RKO (cell line): ENCODE results near the gene EBLN2.

Source experiments
- DNase-seq: peaks from one replicate; pipeline ENCODE4 v3.0.0-alpha.2; 2016; ENCODE audit warnings: low spot score

Gene EBLN2

GRCh38 chr3:73107676-73108187 is 46.3 kb downstream of the EBLN2 start:
- no peak for DNase-seq

GRCh38 chr3:73108750-73109149 is 47.3 kb downstream of the EBLN2 start:
- DNase-seq: no peak

DNA sequence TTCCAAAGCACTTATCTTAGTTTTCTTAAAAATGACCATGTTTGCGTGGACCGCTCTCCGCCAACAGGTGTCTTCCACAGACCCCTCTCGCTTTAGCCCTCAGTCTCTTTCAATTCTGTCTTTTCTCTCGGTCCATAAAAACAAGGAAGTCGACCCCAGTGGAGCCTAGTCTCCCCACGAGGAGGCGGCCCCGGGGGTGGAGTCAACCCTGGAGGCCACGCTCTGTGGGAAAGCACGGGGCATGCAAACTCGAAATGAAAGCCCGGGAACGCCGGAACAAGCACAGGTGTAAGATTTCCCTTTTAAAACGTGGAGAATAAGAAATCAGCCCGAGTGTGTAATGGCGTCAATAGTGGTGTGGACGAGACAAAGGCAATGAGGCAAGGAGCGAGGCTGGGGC is 49.1 kb downstream of the EBLN2 start:
- no peak for DNase-seq
